Calu3 (cell line): ENCODE data around the gene CDON. TPM values are rescaled to one million over a fixed set of nuclear protein-coding genes. Genes with fewer than 3 reads are reported as not detected.

Experiments used
- BruUV-seq: library from RNA; stranded (reverse); fragments of 400-500 nt; replicated peaks from 2 replicates; lab custom pipeline; 2021; lab: Mats Ljungman, UMichigan
- CTCF ChIA-PET: fragments of 300-600 bp; sonication (Branson Sonifier 250); formaldehyde crosslinking; loops from one replicate; lab custom pipeline; 2022; ENCODE audit warnings: antibody characterized with exemption; lab: Charles Lee
- DNase-seq: peaks from one replicate; pipeline ENCODE4 v3.0.0; 2022
- H3K27ac Mint-ChIP-seq: one replicate; pipeline ENCODE4 v1.8.0; 2022; ENCODE audit warnings: mixed read lengths; ENCODE audit not compliant: unreplicated experiment
- H3K27me3 Mint-ChIP-seq: one replicate; pipeline ENCODE4 v1.8.0; 2022; ENCODE audit warnings: mixed read lengths; ENCODE audit not compliant: unreplicated experiment
- H3K36me3 Mint-ChIP-seq: one replicate; pipeline ENCODE4 v1.8.0; 2022; ENCODE audit warnings: mild to moderate bottlenecking, moderate library complexity, mixed read lengths; ENCODE audit not compliant: insufficient read depth, unreplicated experiment
- H3K4me1 Mint-ChIP-seq: one replicate; pipeline ENCODE4 v1.8.0; 2022; ENCODE audit warnings: mild to moderate bottlenecking, low read depth, mixed read lengths; ENCODE audit not compliant: unreplicated experiment
- H3K4me3 Mint-ChIP-seq: one replicate; pipeline ENCODE4 v1.8.0; 2022; ENCODE audit warnings: mild to moderate bottlenecking, low read depth, moderate library complexity, mixed read lengths; ENCODE audit not compliant: unreplicated experiment
- H3K9me3 Mint-ChIP-seq: one replicate; pipeline ENCODE4 v1.8.0; 2022; ENCODE audit warnings: low read depth, mixed read lengths; ENCODE audit not compliant: unreplicated experiment
- CTCF ChIP-seq: fragments of 200-600 bp; IDR thresholded peaks from one replicate; pipeline ENCODE4 v1.8.0; 2022; ENCODE audit warnings: antibody characterized with exemption; ENCODE audit not compliant: unreplicated experiment
- intact Hi-C: fragments of 100-400 bp; cut with micrococcal nuclease; formaldehyde crosslinking; loops from one replicate; pipeline ENCODE4 v1.10.0; 2022; ENCODE audit not compliant: unreplicated experiment
- total RNA-seq: library from RNA; stranded (reverse); gene quantifications from 2 replicates; pipeline ENCODE4 v1.2.3, GENCODE V29; 2022

CDON gene
- total RNA-seq, 1 experiment from 2014 or later = 14.8 TPM

GRCh38 chr11:125959931-125960330 is 102.7 kb downstream of the CDON start:
- Mint-ChIP-seq H3K4me3 (no peak overlapping the region), H3K27ac (no peak overlapping the region), H3K9me3 (no peaks in the 10 kb centered on the region), H3K4me1 (no peaks in the 10 kb centered on the region), H3K27me3 (no peaks in the 10 kb centered on the region), H3K36me3 (no peaks in the 10 kb centered on the region)
- no peak for DNase-seq
- intact Hi-C loops = no loop called here
- CTCF ChIA-PET = no interaction called here
- BruUV-seq = no TSS peak
- TF ChIP-seq CTCF = no peak

DNA sequence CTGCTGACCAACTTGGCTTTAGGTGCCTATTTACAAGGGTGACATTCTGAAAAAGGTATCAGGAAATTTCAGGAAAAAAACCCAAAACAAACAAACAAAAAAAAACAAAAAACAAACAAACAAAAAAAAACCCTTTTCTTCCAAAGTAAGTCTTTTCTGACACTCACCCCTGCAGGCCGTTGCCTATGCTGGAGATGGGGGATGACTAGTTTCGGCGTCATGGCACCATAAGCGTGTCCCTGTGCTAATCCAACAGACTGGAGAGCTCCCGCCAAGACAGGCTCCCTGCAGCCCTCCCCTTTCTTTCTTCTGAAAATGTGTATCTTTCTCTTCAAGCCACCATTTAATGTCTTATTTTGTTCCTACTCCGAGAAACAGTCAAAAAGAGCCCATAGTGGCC is 103.2 kb downstream of the CDON start:
- Mint-ChIP-seq H3K27ac (no peak overlapping the region), H3K4me3 (no peak overlapping the region), H3K4me1 (no peaks in the 10 kb centered on the region), H3K9me3 (no peaks in the 10 kb centered on the region), H3K36me3 (no peaks in the 10 kb centered on the region), H3K27me3 (no peaks in the 10 kb centered on the region)
- no peak for TF ChIP-seq CTCF
- intact Hi-C loops = no loop called here
- DNase-seq = no peak
- CTCF ChIA-PET = no interaction called here
- BruUV-seq = no TSS peak

- CTCF ChIA-PET = no interaction called here
- no TSS peak for BruUV-seq
- no peak overlapping the region for H3K27ac Mint-ChIP-seq
- TF ChIP-seq CTCF = no peak
- H3K36me3 Mint-ChIP-seq = no peaks in the 10 kb centered on the region
- intact Hi-C loops = no loop called here
- DNase-seq = no peak
- no peaks in the 10 kb centered on the region for H3K4me1 Mint-ChIP-seq
- H3K9me3 Mint-ChIP-seq = no peaks in the 10 kb centered on the region
- H3K4me3 Mint-ChIP-seq = no peak overlapping the region
- no peaks in the 10 kb centered on the region for H3K27me3 Mint-ChIP-seq
Measured at GRCh38 chr11:125958872-125959400, 103.7 kb downstream of the CDON start.

DNA sequence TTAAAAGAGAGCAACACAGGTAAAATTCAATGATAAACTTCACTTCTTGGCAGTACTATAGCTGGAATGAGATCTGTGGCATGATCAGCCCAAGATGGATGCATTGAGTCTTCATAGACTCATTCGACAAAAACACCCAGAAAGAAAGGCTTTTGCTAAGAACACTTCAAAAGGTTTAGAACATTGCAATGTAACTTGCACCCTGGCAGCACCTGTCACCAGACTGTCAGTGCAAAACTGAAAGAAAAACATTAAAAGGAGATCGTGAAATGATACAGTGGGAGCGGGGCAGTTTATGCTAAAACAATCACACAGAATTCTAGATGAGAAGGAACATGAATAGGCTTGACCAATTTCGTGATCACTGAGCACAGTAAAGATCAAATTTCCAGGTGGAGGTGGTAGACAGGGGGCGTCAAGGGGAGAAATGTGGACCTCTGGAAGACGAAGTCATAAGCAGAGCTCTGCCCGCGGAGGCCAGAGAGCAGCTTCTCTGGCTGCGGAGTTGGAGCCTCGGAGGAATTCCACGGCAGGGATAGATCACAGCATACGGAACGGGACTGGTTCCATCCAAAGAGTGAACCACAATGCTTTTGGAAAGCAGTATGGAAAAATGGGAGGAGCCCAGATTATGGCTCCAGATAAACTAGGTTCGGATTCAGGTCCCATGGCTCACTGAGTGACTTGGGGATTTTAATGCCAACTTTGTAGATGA is 104.9 kb downstream of the CDON start:
- H3K4me3 Mint-ChIP-seq = no peak overlapping the region

More for the DNA sequence above, 104.9 kb downstream of the CDON start:
- BruUV-seq = no TSS peak
- Mint-ChIP-seq H3K27ac (no peak overlapping the region), H3K27me3 (no peaks in the 10 kb centered on the region), H3K9me3 (no peaks in the 10 kb centered on the region), H3K36me3 (no peaks in the 10 kb centered on the region), H3K4me1 (no peaks in the 10 kb centered on the region)
- CTCF ChIA-PET = no interaction called here
- DNase-seq = no peak
- intact Hi-C loops = no loop called here
- TF ChIP-seq CTCF = no peak
